COLO668 (cell line): Measurements from ENCODE around the gene CCL27.
A peak's percentile ranks its signal among the peaks of the same experiment; 100 is the strongest.

Experiments used
- DNase-seq: peaks from one replicate; lab custom pipeline; 2025; ENCODE audit not compliant: unreplicated experiment; lab: John Stamatoyannopoulos, UW

The CCL27 gene, protein sequence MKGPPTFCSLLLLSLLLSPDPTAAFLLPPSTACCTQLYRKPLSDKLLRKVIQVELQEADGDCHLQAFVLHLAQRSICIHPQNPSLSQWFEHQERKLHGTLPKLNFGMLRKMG

DNA sequence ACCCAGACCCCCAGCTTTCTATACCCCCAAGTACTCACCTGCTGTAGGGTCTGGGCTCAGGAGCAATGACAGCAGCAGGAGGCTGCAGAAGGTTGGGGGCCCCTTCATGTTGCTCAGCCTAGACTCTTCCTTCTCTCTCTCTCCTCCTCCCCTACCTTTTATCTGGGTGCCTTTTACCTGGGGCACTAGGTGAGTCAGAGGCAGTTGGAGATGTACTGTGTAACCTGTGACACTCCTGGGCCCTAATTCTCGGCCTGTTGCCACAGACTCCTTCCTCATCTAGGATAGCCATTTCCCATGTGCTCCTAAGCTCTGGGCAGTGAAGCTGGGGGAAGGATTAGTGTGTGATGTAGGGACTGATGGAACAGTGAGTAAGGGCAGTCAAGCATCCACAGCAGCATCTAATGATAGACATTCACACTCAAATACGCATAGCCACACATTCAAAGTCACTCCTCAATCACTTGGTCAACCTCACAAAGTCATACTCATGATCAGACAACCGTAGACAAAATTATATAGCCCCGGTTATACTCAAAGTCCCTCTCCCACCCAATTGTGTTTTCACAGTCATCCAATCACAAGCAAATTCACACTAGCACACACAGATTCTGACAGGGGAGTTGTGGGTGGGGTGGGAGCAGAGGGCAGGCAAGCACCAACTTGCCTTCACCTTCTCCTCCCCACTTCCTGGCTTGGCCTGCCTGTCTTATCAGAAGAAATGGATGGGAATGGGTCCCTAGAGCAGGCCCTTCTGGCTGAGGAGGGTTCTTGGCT lies at the start of gene CCL27:
CCL27 (minus strand) TSS at position 132 of the 777 bp plus-strand sequence; CDS start at position 108, 24 bp downstream.
- no peak for DNase-seq

DNA sequence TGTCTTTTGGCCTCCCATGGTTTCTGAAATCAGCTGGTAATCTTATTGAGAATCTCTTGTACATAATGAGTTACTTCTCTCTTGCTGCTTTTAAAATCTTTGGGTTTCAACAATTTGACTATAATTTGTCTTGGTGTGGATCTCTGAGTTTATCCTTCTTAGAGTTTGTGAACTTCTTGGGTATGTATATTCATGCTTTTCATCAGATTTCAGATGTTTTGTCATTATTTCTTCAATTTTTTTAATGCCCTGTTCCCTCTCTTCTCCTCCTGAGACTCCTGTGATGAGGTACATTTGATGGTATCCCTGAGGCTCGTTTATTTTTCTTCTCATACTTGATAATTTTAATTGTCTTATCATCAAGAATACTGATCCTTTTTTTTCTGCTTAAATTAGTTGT lies 49.7 kb upstream of the CCL27 start:
- no peak for DNase-seq

DNA sequence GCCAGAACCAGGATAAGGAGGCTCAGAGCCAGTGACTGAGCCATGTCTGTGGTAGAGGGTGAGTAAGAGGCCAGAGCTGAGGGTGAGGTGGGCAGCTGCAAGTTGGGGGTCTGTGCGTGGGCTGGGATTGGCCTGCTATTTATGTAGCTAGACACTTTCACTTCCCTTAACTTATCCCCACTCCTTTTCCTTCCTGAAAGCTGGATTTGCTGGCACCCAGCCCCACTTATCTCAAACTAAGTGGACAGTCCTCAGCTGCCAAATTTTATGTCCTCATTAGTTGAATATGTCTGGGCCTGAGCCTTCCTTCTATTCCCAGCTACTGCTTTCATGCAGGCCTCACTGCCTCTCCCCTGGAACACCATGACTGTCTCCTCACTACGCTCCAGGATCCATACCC lies 47.6 kb upstream of the CCL27 start, which contains the start of gene CCL21:
CCL21 (minus strand) TSS at position 114 of the 400 bp plus-strand sequence; CDS start at position 44, 70 bp downstream.
- DNase-seq: no peak

DNA sequence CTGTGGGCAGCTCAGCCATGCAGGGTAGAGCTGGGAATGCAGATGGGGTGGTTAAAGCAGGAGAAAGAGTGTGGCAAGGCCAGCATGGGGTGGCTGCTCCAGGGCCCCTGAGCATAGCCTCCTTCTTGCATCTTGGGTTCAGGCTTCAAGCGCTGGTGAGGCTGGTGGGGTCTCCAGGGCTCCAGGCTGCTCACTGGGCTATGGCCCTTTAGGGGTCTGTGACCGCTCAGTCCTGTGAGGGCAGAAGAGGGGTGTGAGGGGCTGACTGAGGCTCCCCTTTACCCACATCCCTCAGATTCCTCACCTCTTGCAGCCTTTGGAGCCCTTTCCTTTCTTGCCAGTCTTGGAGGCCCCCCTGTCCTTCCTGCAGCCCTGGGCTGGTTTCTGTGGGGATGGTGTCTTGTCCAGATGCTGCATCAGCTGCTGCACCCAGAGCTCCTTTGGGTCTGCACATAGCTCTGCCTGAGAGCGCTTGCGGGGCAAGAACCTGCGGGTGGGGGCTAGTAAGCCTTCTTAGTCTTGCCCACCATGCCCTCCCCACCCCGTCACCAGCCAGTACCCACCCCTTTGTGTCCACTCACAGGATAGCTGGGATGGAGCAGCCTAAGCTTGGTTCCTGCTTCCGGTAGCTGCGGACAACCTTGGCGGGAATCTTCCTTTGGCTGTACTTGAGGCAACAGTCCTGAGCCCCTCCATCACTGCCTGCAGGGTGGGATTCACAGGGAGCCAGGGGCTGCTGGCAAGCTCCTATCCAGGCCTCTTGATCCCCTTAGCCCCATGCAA lies 46.9 kb upstream of the CCL27 start:
- no peak for DNase-seq

DNA sequence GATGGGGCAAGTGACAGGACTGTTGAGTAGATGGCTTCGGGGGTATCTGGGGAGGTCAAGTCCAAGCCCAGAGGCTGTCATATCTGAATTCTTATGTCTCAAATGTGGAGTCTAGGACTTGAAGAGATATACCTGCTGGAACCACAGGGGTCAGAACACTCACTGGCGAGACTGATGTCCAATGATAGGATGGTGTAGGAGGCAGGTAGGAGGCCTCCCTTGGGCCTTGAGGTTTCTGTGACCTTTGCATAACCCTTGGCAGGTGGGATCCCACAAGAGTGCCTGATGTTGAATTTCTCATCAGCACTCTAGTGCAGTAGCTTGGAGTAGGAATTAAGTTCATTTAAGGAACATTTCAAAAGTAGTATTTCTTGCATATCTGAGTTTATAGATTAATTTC lies 44.7 kb upstream of the CCL27 start:
- DNase-seq: no peak

DNA sequence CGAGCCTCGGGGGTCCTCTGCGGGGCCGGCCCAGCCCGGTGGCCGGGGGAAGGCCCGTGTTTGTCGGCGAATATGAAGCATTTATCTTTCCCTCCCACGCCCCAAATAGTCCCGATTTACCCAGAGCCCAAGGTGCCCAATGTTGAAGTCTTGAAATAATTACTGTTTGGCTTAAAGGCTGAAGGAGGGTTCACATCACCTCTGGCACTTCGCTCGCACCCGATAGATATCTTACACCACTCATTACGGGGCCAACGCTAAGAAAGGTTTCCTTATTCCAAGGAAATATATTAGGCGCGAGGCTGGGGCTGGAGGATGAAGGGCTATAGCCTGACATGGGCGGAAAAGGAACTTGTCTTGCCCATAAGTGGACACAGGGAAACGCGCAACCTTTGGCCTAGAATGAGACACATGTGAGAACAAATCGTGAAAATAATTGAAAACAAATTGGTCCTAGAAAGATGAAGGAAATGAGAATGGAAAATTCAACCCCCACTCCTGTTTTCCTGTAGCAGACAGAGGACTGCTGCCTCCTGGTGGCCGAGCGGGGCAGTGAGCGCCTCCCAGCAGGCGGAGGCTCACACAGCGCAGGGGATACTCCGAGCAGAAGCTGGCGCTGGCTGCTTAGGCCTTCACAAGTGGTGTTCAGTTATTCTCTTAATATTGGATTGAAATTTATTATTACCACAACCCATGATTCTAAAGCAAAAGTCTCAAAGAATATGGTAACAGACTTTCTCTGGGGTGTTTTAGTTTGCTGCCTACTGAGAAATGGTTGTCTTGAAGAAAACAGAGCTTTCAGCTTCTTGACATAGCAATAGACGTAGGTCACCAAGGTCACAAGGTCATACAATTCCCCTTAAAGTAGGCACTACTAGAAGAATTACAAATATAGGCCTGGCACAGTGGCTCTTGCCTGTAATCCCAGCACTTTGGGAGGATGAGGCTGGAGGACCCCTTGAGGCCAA lies 39.6 kb upstream of the CCL27 start:
- peak; percentile 79 for DNase-seq

DNA sequence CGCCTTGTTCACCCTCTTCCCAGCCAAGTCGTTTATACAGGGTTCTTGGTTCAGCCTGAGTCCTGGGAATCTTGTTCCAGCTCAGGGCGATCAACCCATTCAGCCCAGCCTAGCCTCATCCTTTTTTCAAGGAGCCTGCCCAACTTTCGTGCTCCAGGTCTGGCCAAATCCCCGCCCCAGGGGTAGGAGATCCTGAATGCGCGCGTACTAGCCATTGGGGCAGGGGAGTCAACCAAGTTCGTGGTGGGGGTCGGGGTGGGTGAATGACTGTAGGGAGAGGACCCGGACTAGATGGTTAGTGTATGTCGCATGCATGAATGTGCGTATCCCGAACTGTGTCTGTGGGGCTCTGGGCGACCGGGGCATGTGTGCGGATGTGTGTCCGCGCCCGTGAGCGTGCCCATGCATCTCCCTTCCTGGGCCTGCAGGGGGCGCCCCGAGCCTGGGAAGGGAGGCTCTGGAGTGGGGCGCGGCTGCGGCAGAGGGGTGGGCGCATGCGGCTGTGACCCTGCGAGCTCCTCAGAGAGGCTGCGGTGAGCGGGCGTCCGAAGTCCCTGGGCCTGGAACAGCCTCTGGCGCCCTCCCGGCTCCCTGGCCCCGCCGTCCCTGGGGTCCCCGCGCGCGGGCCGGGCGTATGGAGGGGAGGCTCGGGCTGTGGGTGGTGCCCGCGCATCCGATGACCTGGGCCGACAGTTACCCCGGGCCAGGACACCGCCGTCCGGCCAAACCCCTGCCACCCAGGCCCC lies 38.7 kb upstream of the CCL27 start:
- DNase-seq: peak; percentile 82

DNA sequence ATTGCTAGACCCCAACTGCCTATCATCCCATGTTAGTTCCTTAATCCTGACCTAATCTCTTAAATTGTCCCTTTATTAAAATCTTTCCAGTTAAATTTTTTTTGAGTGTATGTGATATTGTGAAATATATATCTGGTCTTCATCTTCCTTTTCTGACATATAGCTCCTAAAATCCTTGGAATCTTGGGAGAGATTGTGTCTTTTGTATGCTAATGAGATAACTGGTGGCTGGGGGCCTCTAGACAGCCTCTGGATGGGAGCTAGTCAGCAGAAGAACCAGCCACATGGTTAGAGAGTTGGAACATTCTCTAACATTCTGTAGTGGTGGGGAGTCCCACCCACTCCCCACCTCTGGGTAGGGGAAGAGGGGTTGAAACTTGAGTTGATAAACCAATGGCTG lies 32.4 kb upstream of the CCL27 start:
- no peak for DNase-seq

DNA sequence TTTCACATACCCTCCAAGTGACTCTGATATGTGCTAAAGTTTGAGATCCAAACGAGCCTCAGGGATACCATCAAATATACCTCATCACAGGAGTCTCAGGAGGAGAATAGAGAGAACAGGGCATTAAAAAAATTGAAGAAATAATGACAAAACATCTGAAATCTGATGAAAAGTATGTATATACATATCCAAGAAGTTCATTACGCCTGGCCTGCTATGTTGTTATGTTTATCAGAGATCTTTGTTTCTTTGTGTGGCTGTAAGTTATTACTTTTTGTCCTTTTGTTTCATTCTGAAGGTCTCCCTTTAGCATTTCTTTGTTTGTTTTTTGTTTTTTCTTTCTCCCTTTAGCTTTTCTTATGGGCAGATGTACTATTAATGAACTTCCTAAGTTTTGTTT lies 31.1 kb upstream of the CCL27 start:
- no peak for DNase-seq

DNA sequence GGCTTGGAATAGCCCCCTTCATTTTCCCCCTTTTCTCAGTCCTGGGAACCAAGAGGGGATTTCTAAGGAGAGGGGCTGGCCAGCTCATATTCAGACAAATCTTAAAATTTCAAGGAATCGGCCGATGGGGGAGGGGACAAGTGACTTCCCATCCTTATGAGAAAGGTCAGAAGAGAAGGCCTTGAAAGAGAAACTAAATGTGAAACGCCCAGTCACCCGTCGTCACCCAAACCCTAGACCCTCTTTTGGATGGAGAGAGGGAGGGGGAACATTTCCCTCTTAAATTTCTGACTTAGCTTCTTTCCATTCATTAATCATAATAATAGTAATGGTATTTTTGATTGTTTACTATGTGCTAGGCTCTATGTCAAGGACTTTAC lies 29.5 kb upstream of the CCL27 start:
- DNase-seq: no peak

DNA sequence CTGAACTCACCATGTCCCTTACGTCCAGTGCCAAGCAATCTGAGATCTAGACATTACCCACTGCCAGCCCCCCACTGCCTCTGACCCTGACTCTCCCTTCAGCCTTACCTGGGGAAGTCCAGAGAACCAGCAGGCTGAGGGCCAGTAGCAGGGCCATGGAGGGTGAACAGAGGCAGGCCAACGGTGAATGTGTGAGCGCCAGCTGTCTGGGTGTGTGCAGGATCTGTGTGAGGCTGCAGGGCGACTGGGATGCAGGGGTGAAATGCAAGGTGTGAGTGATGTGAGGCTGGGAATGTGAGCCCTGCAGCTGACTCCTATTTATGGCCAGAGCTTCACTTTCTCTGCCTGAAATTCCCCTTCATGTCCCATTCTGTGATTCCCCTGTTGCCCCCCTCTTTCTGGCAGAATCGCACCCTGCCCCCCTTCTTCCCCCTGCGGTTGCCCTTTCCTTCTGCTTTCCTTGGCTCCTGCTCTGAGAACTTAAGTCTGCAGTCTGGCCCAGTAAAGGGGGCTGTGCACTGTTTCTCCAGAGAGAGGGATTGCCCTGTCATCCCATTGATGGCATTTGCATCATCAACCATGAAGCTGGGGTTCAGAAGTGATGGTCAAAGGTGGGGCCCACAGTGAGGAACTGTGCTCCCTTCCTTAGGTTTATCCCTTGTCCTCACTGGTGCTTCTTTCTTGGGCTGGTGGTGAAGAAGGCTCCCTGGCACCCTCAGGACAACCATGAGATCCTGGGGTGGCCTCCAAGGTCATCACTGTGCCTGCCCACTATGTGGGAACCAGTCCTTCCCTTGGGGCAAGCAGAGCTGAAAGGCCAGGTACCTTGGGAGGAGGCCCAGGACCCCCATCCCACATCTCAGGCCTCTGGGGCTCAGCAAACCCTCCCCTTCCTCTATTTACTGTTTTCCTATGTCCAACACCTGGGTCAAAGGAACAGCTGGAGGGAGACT lies 28.8 kb upstream of the CCL27 start, which contains the start of gene CCL19:
CCL19 (minus strand) TSS at position 294 of the 953 bp plus-strand sequence; CDS start at position 157, 137 bp downstream.
- DNase-seq: no peak

DNA sequence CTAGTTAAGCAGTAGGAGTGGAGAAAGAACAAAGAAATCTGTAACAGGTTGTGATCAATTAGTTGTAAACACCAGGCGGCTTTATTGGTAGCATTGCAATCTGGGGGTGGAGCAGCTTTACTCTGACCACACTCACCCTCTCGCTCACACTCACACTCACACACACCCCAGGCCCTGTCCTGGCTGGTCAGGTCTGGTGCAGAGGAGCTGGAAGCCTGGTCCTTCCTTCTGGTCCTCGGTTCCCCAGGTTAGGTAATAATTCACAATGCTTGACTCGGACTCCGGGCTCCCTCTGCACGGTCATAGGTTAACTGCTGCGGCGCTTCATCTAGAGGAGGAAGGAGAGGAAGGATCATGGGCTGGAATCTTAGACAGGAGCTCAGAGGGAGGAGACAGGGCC lies 27.1 kb upstream of the CCL27 start:
- DNase-seq: peak; percentile 37

DNA sequence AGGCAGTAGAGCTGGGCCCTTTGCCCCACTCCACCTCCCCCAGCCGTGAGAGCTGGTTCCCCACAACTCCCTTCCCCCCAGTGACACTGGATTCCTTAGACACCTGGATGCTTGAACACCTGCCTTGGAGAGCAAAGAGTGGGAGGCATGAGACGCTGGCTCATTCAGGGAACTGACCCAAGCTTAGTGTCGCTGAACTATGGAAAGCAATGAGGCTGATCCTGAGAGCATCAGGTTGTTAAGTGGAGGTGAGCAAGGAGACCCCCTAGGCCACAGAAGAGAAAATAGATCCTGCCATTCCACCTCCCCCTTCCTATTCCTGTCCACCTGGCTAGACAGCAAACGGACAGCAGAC lies 26.6 kb upstream of the CCL27 start:
- peak; percentile 83 for DNase-seq

DNA sequence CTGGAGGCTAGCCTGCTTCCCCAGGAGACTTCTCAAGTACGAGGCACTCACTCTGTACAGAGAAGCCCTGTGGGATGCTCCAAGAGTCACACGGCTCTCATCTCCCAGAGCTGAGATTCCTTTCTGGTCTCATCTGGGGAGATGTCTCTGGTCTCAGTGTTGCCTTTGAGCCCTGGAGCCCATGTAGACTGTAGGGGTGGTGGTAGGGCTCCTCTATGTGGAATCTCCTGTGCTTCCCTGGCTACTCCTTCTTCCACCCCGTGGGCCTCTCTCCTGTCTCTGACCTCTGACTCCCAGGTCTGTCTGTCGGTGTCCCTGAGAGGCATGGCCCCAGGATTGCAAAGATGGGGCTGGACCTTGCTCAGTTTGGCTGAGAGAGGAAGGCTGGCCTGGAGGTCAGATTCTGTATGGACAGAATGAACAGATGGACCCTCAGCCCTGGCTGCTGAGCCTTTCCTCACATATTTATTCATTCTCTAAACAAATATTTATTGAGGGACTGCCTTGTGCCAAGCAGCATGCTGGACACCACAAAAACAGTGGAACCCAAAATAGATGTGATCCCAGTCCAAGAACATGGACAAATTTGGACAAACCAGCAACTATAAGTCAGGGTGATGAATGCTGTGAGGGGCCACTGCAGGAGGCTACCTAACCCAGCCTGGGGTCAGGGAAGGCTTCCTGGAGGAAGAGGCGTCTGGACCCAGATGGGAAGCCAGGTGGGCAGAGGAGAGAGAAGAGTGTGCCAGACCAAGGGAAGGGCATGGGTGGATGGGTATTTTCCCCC lies 26.1 kb upstream of the CCL27 start:
- DNase-seq: no peak

DNA sequence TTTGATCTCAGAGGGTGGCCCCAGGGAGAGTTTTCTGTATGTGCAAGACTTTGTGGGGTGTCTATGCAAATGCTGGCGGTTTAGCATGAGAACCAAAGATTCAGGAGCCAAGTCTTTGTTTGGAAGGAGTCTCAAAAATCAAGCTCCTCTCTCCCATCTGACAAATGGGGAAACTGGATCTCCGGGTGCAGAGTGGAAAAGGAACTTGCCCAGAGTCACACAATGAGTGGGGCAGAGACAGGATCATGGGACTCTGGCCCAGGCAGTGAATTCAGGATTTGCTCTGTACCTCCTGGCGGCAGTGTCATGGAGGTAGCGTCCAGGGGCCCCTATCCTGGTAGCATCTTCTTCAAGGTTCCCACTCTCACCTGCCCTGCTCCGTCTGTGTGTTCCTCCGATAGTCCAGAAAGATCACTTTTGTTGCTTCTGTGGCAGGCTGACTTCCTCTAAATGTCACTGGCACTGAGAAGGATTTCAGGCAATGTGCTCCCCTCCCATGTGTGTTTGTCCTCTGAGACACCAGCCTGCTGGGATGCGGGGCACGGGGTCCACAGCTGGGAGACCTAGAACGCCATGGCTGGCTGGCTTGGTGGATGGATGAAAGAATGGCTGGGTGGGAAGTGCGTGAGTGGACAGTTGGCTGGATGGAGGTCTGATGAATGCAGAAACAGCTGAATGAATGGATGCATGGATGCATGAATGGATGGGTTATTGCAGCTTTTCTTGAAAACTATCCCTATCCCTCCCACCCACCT lies 25.0 kb upstream of the CCL27 start:
- DNase-seq: no peak

DNA sequence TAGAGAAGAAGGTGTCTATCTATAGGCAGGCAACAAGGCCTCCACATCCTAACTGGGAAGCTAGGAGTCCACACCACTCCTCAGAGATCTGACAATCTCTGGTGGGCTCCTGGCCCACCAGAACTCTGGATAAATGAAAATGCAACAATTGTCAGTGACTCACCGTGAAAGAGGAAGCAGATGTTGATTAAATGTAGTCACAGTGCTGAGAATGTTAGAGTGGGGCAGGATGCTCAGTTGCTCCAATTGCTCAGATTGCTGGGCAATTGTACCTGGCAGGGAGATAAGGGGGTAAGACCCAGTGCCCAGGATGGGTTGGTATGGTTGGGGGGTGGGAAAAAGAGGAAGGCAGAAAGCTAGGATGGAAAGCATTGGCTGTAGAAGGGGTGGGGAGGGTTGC lies 24.3 kb upstream of the CCL27 start:
- no peak for DNase-seq

DNA sequence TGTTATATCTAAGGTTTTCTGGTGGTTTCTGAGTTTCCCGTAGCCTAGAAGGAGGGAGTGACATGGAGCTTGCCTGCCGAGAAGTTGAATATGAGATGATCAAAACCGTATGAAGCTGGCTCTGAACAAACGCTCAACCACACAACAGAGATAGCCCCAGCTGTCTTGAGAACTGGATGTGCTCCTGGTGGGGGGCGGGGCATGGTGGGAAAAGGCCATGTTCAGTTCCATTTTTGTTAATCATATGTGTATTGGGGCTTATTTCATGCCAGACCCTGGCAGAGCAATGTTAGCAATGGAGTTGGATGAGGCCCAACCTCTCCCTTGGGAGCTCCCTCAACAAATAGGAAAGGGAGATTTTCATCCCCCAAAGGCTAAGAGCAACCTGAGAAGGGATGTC lies 23.8 kb upstream of the CCL27 start:
- DNase-seq: no peak

DNA sequence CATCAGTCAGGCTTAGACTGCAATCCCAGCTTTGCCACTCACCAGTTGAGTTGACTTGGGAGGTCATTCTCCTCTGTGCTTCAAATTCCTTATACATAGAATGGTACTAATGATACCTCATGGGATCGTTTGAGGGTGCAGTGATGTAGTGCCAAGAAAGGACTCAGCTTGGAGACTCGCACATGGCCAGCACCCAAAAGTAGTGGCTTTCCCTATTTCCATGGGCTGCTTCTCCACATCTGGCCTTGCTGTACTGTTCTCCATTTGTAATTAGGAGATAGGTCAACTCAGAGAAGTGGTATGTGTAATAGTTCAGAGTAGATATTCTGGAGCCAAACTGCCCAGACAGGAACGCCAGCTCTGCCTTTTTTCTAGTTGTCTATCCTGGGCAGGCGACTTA lies 23.1 kb upstream of the CCL27 start:
- DNase-seq: no peak
